Glutamatergic neuron (in vitro differentiated cells): ENCODE results near the gene NFU1. TPM values are rescaled to one million over a fixed set of nuclear protein-coding genes. Genes with fewer than 3 reads are reported as not detected.

Experiments used
- DNase-seq: peaks from one replicate; pipeline ENCODE4 v3.0.0; 2022
- H3K27ac Mint-ChIP-seq: one replicate; pipeline ENCODE4 v1.8.0; 2020; ENCODE audit warnings: mild to moderate bottlenecking, mixed read lengths, inconsistent platforms; ENCODE audit not compliant: unreplicated experiment
- H3K27me3 Mint-ChIP-seq: one replicate; pipeline ENCODE4 v1.8.0; 2020; ENCODE audit warnings: mild to moderate bottlenecking, moderate library complexity, mixed read lengths, inconsistent platforms; ENCODE audit not compliant: unreplicated experiment
- H3K36me3 Mint-ChIP-seq: one replicate; pipeline ENCODE4 v1.8.0; 2020; ENCODE audit warnings: mild to moderate bottlenecking, mixed read lengths, inconsistent platforms; ENCODE audit not compliant: unreplicated experiment
- H3K4me1 Mint-ChIP-seq: one replicate; pipeline ENCODE4 v1.8.0; 2020; ENCODE audit warnings: mild to moderate bottlenecking, low read depth, mixed read lengths, inconsistent platforms; ENCODE audit not compliant: unreplicated experiment
- H3K4me3 Mint-ChIP-seq: one replicate; pipeline ENCODE4 v1.8.0; 2020; ENCODE audit warnings: mild to moderate bottlenecking, mixed read lengths, inconsistent platforms; ENCODE audit not compliant: unreplicated experiment
- H3K9me3 Mint-ChIP-seq: one replicate; pipeline ENCODE4 v1.8.0; 2020; ENCODE audit warnings: mild to moderate bottlenecking, moderate library complexity, mixed read lengths, inconsistent platforms; ENCODE audit not compliant: unreplicated experiment
- total RNA-seq: library from RNA; stranded (reverse); fragmentation: NEBNext Ultra II Directional; extraction: Animal tissue kit (Norgen Biotek cat#: 25700); gene quantifications from one replicate; pipeline ENCODE4 v1.2.1, GENCODE V29; 2021; ENCODE audit not compliant: unreplicated experiment
- TF ChIP-seq, protein P1 (sequence below): fragments of 200-600 bp; sonication (generic); IDR thresholded peaks from one replicate; pipeline ENCODE4 v1.5.0; 2021; ENCODE audit not compliant: partially characterized antibody, unreplicated experiment

Gene NFU1
- total RNA-seq, 1 donor from 2014 or later: 40.0 TPM

DNA sequence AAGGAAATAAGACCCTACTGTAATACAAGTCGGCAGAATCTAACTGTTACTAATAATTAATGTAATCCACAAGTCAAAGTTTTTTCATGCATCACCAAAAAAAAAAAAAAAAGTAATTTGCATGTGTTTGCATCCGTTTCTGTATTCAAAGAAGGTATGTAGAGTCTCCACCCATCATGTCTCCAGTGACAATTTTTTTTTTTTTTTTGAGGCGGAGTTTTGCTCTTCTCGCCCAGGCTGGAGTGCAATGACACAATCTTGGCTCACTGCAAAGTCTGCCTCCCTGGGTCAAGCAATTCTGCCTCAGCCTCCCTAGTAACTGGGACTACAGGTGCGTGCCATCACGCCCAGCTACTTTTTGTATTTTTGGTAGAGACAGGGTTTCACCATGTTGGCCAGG lies 24.2 kb upstream of the NFU1 start:
- Mint-ChIP-seq H3K9me3 (peaks cover 7% of the 10 kb centered on the region), H3K27ac (no peak overlapping the region), H3K4me1 (peaks cover 22% of the 10 kb centered on the region), H3K27me3 (no peaks in the 10 kb centered on the region), H3K36me3 (peaks cover 4% of the 10 kb centered on the region), H3K4me3 (no peak overlapping the region)
- no peak for DNase-seq
- TF ChIP-seq, protein P1, sequence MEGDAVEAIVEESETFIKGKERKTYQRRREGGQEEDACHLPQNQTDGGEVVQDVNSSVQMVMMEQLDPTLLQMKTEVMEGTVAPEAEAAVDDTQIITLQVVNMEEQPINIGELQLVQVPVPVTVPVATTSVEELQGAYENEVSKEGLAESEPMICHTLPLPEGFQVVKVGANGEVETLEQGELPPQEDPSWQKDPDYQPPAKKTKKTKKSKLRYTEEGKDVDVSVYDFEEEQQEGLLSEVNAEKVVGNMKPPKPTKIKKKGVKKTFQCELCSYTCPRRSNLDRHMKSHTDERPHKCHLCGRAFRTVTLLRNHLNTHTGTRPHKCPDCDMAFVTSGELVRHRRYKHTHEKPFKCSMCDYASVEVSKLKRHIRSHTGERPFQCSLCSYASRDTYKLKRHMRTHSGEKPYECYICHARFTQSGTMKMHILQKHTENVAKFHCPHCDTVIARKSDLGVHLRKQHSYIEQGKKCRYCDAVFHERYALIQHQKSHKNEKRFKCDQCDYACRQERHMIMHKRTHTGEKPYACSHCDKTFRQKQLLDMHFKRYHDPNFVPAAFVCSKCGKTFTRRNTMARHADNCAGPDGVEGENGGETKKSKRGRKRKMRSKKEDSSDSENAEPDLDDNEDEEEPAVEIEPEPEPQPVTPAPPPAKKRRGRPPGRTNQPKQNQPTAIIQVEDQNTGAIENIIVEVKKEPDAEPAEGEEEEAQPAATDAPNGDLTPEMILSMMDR: no peak

GRCh38 chr2:69459936-69460335 lies 22.7 kb upstream of the NFU1 start:
- H3K9me3 Mint-ChIP-seq: peaks cover 3% of the 10 kb centered on the region
- H3K27ac Mint-ChIP-seq: no peak overlapping the region
- no peaks in the 10 kb centered on the region for H3K27me3 Mint-ChIP-seq
- TF ChIP-seq, protein P1: no peak
- no peak for DNase-seq
- peaks cover 4% of the 10 kb centered on the region for H3K36me3 Mint-ChIP-seq
- H3K4me3 Mint-ChIP-seq: no peak overlapping the region
- peaks cover 7% of the 10 kb centered on the region for H3K4me1 Mint-ChIP-seq

GRCh38 chr2:69456950-69457445 lies 19.8 kb upstream of the NFU1 start:
- peaks cover 5% of the 10 kb centered on the region for H3K36me3 Mint-ChIP-seq
- no peak for DNase-seq
- no peak overlapping the region for H3K27ac Mint-ChIP-seq
- peaks cover 6% of the 10 kb centered on the region for H3K9me3 Mint-ChIP-seq
- no peak overlapping the region for H3K4me3 Mint-ChIP-seq
- no peaks in the 10 kb centered on the region for H3K27me3 Mint-ChIP-seq
- no peaks in the 10 kb centered on the region for H3K4me1 Mint-ChIP-seq
- TF ChIP-seq, protein P1: no peak

GRCh38 chr2:69456154-69456553 lies 18.9 kb upstream of the NFU1 start:
- Mint-ChIP-seq H3K4me3 (no peak overlapping the region), H3K9me3 (peaks cover 6% of the 10 kb centered on the region), H3K27ac (no peak overlapping the region), H3K27me3 (no peaks in the 10 kb centered on the region), H3K4me1 (no peaks in the 10 kb centered on the region), H3K36me3 (peaks cover 5% of the 10 kb centered on the region)
- no peak for DNase-seq
- TF ChIP-seq, protein P1: no peak

- H3K27ac Mint-ChIP-seq: no peak overlapping the region
Observed at GRCh38 chr2:69454976-69455375, 17.7 kb upstream of the NFU1 start.

More at GRCh38 chr2:69454976-69455375, 17.7 kb upstream of the NFU1 start:
- Mint-ChIP-seq H3K4me1 (peaks cover 3% of the 10 kb centered on the region), H3K36me3 (peaks cover 5% of the 10 kb centered on the region), H3K9me3 (peaks cover 6% of the 10 kb centered on the region), H3K27me3 (no peaks in the 10 kb centered on the region), H3K4me3 (no peak overlapping the region)
- TF ChIP-seq, protein P1: no peak
- no peak for DNase-seq
